Loucy (cell line): Measurements from ENCODE around the gene NAALADL2.

Experiments
- H2AFZ ChIP-seq: fragments of 200-600 bp; sonication (generic); 2 replicates; pipeline ENCODE4 v1.6.0; 2016; ENCODE audit warnings: antibody characterized with exemption, mild to moderate bottlenecking, low read length, moderate library complexity
- H3F3A ChIP-seq: fragments of 200-600 bp; 2 replicates; pipeline ENCODE4 v1.6.0; 2016; ENCODE audit warnings: antibody characterized with exemption, low read depth, mild to moderate bottlenecking
- H3K27me3 ChIP-seq: fragments of 200-600 bp; sonication (generic); 2 replicates; pipeline ENCODE4 v1.6.1; 2014; ENCODE audit warnings: low read length, mild to moderate bottlenecking; ENCODE audit not compliant: insufficient read depth, poor library complexity, severe bottlenecking
- H3K36me3 ChIP-seq: fragments of 200-600 bp; sonication (generic); 2 replicates; pipeline ENCODE4 v1.6.1; 2016; ENCODE audit warnings: low read length; ENCODE audit not compliant: insufficient read depth
- H3K4me1 ChIP-seq: fragments of 200-600 bp; sonication (generic); 2 replicates; pipeline ENCODE4 v1.5.1; 2014; ENCODE audit warnings: low read length, mild to moderate bottlenecking; ENCODE audit not compliant: insufficient read depth, poor library complexity, severe bottlenecking
- H3K4me2 ChIP-seq: fragments of 200-600 bp; sonication (generic); 2 replicates; pipeline ENCODE4 v1.6.0; 2014; ENCODE audit warnings: antibody characterized with exemption, low read length, low read depth, mild to moderate bottlenecking; ENCODE audit not compliant: poor library complexity, severe bottlenecking
- H3K4me3 ChIP-seq: fragments of 200-600 bp; sonication (generic); 2 replicates; pipeline ENCODE4 v1.5.1; 2014; ENCODE audit warnings: low read length, mild to moderate bottlenecking, mixed read lengths; ENCODE audit not compliant: poor library complexity, severe bottlenecking
- H3K79me2 ChIP-seq: fragments of 200-600 bp; sonication (generic); 2 replicates; pipeline ENCODE4 v1.6.1; 2014; ENCODE audit warnings: low read length; ENCODE audit not compliant: insufficient read depth
- H3K9ac ChIP-seq: fragments of 200-600 bp; sonication (generic); 2 replicates; pipeline ENCODE4 v1.6.0; 2014; ENCODE audit warnings: mild to moderate bottlenecking, low read depth, low read length, moderate library complexity; ENCODE audit not compliant: poor library complexity, severe bottlenecking
- H3K9me2 ChIP-seq: fragments of 200-600 bp; sonication (generic); replicated peaks from 2 replicates; pipeline ENCODE4 v1.6.1; 2016; ENCODE audit warnings: low read depth, low read length, mixed read lengths
- H3K9me3 ChIP-seq: fragments of 200-600 bp; sonication (generic); 2 replicates; pipeline ENCODE4 v1.6.1; 2014; ENCODE audit warnings: mild to moderate bottlenecking, antibody characterized with exemption, low read length, low read depth; ENCODE audit not compliant: insufficient read depth
- H4K20me1 ChIP-seq: fragments of 200-600 bp; sonication (generic); 2 replicates; pipeline ENCODE4 v1.6.0; 2014; ENCODE audit warnings: antibody characterized with exemption, low read length, mild to moderate bottlenecking; ENCODE audit not compliant: insufficient read depth, poor library complexity, severe bottlenecking
- CTCF ChIP-seq: fragments of 200-600 bp; sonication (generic); conservative IDR thresholded peaks from 2 replicates; pipeline ENCODE4 v1.5.1; 2014; ENCODE audit warnings: mild to moderate bottlenecking, antibody characterized with exemption, low read length
- EZH2phosphoT487 ChIP-seq: fragments of 200-600 bp; IDR thresholded peaks from 2 replicates; pipeline ENCODE4 v1.6.1; 2018; ENCODE audit warnings: antibody characterized with exemption, mild to moderate bottlenecking, moderate library complexity, borderline replicate concordance

NAALADL2 gene

GRCh38 chr3:175121225-175121624, 262.1 kb downstream of the NAALADL2 start:
- Histone ChIP-seq H3K9me2 (no peaks in the 10 kb centered on the region), H3K79me2 (no peaks in the 10 kb centered on the region), H3F3A (no peaks in the 10 kb centered on the region), H3K36me3 (no peaks in the 10 kb centered on the region), H3K9me3 (no peaks in the 10 kb centered on the region), H3K4me2 (no peak overlapping the region), H3K27me3 (no peaks in the 10 kb centered on the region), H3K4me3 (no peak overlapping the region), H2AFZ (no peak overlapping the region), H3K4me1 (no peaks in the 10 kb centered on the region), H4K20me1 (no peaks in the 10 kb centered on the region), H3K9ac (no peak overlapping the region)
- TF ChIP-seq EZH2phosphoT487 = no peak
- TF ChIP-seq CTCF = peak; percentile 52

- Histone ChIP-seq H3K4me3 (no peak overlapping the region), H3K9ac (no peak overlapping the region), H4K20me1 (no peaks in the 10 kb centered on the region), H2AFZ (no peak overlapping the region), H3K9me2 (no peaks in the 10 kb centered on the region), H3F3A (no peaks in the 10 kb centered on the region), H3K4me1 (no peaks in the 10 kb centered on the region), H3K4me2 (no peak overlapping the region), H3K27me3 (no peaks in the 10 kb centered on the region), H3K36me3 (no peaks in the 10 kb centered on the region), H3K9me3 (no peaks in the 10 kb centered on the region), H3K79me2 (no peaks in the 10 kb centered on the region)
- TF ChIP-seq CTCF = no peak
- TF ChIP-seq EZH2phosphoT487 = no peak
Measured at GRCh38 chr3:175127075-175127662, 268.0 kb downstream of the NAALADL2 start.

- H3K9ac ChIP-seq = no peak overlapping the region
- H3K27me3 ChIP-seq = no peaks in the 10 kb centered on the region
- H3F3A ChIP-seq = no peaks in the 10 kb centered on the region
Measured at GRCh38 chr3:175129126-175129525, 270.0 kb downstream of the NAALADL2 start.

More at GRCh38 chr3:175129126-175129525, 270.0 kb downstream of the NAALADL2 start:
- Histone ChIP-seq H3K9me3 (no peaks in the 10 kb centered on the region), H3K4me3 (no peak overlapping the region), H3K36me3 (no peaks in the 10 kb centered on the region), H3K4me2 (no peak overlapping the region), H4K20me1 (no peaks in the 10 kb centered on the region), H2AFZ (no peak overlapping the region), H3K79me2 (no peaks in the 10 kb centered on the region), H3K4me1 (no peaks in the 10 kb centered on the region), H3K9me2 (no peaks in the 10 kb centered on the region)
- TF ChIP-seq EZH2phosphoT487 (no peak), CTCF (no peak)
